ENCODE measurements around the gene RHOF.

- TF ChIP-seq POLR2A (IDR thresholded peaks at IDR 0.05; ENCODE audit: low read depth, low read length) (no peak), TAF1 (IDR thresholded peaks at IDR 0.05; ENCODE audit: borderline replicate concordance, low read depth, low read length) (no peak)
Measured at GRCh38 chr12:121750507-121750955, 43.0 kb downstream of the RHOF start.

Data from GM12892 (cell line).